Superior temporal gyrus (tissue), 1 donor: ENCODE data around the gene NR3C1.

Source experiments
- DNase-seq: peaks from one replicate; pipeline ENCODE4 v3.0.0-alpha.2; 2016; ENCODE audit errors: extremely low spot score

The NR3C1 gene

DNA sequence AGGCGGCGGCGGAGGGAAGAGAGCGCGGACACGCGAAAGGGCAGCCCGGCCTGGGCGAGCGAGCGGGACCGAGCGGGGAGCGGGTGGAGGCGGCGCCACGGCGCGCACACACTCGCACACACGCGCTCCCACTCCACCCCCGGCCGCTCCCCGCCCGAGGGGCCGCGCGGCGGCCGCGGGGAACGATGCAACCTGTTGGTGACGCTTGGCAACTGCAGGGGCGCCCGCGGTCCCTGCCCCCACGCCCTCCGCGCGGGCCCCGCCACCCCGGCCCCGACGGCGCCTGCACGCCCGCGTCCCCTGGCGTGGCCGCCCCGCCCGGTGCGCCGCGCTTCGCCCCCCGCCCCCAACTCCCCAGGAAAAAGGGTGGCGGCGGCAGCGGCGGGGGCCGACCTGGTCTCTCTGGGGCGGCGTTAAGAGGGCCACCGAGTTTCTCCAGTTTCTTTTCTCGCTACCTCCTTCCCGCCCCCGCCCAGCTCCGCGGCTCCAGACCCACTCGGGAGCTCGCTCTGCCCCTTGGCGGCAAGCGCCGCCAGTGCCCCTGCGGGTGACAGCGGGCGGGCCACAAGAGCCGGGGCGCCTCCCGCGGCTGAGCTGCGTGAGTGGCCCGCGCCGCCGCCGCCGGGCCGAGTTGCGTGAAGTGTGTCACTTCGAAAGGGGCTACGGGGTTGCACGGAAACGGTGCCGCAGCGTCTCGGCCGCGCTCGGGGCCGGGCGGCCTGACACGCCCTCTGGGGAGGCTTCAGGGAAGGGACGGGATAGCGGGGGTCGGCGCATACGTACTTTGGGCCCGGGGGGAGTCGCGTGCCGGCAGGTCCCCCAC is at the start of gene NR3C1:
Gene NR3C1 (minus strand): TSS at position 94 of the 823 bp plus-strand sequence. CDS start 2,847 bp downstream, outside the sequence.
- DNase-seq = peak; percentile 87

DNA sequence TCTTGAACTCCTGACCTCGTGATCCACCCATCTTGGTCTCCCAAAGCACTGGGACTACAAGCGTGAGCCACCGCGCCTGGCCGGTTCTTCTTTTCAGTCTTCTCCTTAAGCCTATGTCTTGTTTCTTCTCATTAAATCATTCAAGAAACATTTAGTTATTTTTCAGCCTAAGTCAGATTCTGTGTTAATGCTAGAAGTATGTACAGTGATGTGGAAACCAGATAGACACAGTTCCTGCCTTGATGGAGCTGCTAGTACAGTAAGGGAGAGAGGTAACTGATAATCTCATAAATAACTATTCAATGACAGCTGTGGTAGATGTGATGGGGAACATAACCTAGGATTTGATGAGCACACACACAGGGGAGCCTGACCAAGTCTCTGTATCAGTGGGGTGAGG is 46.3 kb upstream of the NR3C1 start:
- DNase-seq = no peak

GRCh38 chr5:143448518-143448917 is 45.0 kb upstream of the NR3C1 start:
- no peak for DNase-seq

GRCh38 chr5:143447983-143448382 is 44.5 kb upstream of the NR3C1 start:
- DNase-seq = no peak

- DNase-seq = no peak
Observed at GRCh38 chr5:143446535-143447226, 43.2 kb upstream of the NR3C1 start.

- DNase-seq = no peak
Observed at GRCh38 chr5:143445776-143446175, 42.3 kb upstream of the NR3C1 start.

DNA sequence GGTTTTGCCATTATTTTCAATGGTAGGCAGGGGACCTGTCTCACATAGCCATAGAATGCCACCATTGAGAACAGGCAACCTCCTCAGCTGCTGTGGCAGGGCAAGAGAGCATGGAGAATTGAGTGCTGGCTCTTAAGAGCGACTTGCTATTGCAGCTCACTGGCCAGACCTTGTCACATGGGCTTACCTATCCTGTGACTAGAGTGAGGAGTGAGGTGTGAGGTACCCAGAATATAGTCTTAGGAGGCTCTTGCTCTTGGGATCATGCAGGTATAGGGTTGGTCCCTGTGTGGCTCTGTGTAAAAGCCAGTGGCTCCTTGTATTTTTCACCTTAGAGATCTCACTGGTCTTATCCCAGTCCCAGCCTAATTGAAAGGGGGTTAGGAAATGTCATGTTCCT is 39.8 kb upstream of the NR3C1 start:
- no peak for DNase-seq

DNA sequence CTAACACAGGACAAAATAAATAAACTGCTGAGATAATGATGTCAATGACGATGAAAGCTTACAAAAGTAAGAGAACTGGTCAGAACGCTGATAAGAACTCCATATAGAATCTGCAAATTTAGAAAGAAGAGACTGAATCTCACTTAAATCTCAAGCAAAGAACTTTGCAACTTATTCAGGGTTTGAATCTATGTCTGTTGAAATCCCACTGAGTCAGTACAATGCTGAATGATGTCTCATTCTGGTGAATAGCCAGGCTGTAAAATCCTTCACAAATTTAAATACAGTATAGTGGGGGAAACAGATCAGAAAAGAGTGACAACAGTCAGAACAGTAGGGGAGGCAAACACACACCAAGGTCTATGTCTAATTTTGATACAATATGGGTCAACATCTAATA is 38.9 kb upstream of the NR3C1 start:
- DNase-seq = no peak

DNA sequence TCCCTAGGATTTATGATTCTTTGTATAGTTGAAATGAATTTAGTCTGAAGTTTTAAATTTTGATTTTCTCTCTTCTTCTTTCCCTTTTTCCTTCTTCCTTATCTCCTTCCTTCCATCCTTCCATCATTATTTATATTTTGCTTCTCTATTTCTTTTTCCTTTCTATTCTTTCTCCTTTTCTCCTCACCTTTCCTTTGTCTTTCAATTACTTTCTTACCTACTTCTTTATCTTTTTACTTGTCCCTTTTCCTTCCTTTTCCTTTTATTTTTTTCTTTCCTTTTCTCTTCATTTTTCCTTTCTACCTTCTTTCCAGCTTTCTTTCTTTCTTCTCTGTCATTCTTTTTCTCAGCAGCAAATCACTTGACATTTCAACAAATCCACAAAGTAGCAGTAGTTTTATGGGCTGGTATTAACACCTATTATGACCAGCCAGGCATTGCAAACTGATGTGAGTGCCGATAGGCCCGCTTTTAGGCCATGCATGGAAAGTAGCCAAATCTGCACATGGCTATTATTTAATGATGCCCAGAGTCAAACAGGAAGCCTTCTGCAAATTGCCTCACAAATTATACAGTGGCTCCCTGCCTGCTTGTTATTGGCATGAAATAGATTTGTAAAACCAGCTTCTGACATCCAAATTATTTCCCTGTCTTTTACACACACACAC is 37.1 kb upstream of the NR3C1 start:
- DNase-seq = no peak

- no peak for DNase-seq
Observed at GRCh38 chr5:143437666-143438273, 34.3 kb upstream of the NR3C1 start.

GRCh38 chr5:143436871-143437270 is 33.4 kb upstream of the NR3C1 start:
- DNase-seq = no peak

DNA sequence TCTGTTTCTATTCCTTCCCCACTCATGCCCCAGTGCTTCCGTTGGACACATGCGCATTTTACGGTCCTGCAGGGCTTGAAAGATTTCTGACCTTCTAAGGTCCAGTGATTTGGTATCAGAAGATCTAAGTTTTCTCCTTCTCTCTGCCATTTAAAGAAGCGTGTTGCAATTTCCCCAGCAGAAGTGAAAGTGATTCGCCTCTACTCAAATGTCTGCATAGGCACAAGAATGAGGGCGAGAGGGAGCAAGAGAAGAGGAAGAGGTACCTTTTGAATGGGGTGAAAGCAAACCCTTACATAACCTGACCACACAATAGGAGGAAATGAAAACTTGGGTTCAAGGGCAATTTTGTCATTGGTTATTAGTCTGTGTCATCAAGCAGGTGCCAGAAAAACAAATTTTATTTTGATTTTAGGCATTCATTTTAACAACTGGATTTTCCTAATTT is 31.7 kb upstream of the NR3C1 start:
- DNase-seq = peak; percentile 46

DNA sequence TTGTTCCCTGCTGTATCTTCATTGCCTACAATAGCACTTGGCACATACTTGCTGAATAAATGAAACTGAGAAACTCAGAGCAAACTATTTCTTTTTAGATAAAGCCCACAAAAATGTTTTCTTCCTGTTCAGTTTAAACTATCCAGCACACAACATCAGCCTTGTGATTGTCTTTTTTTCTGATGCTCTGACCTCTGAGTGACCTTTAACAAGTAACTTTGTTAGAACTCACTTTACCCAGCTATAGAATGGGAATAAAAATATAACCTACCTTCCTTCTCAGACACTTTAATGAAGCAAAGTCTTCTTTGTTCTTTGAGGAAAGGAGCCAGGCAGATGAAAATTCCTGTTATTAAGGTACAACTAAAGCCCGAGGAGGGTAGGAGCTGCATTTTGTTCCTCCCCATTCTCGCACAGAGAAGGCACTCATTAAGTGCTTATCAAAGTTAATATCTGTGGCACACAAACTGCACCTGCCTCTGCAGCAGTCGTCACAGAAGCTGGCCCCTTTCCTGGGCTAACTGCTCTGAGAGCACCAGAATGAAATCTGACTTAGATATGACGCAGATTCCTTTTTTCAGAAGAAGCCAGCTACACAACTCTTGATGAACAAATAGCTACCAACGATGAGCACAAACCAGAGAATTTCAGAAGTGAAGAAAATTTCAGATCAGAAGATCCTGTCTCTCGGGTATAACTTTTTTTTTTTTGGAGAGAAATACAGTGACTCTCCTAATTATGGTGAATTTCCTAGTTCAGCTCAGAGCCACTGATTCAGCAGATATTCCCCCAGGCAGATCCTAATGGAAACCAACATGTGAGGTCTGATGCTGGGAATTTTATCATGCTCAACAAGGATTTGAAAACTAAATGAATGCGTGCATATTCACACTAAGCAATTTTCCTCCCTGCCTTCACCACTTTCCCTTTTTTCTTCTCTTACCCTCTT is 31.0 kb upstream of the NR3C1 start:
- DNase-seq = peak; percentile 27

DNA sequence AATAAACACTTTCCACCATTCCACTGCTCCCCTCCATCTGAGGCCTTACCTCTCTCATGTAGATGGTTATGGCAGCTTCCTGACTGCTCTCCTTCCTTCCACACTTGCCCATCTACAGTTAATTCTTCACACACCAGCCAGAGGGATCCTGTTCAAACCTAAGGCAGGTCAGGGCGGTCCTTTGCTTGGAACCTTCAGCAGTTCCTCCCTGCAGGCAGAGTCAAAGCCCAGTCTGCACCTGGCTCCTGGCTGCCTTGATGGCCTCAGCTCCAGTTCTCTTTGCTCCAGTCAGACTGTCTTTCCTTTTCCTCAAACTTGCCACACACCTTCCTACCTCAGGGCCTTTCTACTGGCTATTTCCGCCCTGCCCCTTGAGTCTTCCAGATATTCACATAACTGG is 30.2 kb upstream of the NR3C1 start:
- DNase-seq = no peak

- DNase-seq = no peak
Observed at GRCh38 chr5:143432658-143433239, 29.3 kb upstream of the NR3C1 start.

GRCh38 chr5:143431789-143432188 is 28.3 kb upstream of the NR3C1 start:
- DNase-seq = no peak

DNA sequence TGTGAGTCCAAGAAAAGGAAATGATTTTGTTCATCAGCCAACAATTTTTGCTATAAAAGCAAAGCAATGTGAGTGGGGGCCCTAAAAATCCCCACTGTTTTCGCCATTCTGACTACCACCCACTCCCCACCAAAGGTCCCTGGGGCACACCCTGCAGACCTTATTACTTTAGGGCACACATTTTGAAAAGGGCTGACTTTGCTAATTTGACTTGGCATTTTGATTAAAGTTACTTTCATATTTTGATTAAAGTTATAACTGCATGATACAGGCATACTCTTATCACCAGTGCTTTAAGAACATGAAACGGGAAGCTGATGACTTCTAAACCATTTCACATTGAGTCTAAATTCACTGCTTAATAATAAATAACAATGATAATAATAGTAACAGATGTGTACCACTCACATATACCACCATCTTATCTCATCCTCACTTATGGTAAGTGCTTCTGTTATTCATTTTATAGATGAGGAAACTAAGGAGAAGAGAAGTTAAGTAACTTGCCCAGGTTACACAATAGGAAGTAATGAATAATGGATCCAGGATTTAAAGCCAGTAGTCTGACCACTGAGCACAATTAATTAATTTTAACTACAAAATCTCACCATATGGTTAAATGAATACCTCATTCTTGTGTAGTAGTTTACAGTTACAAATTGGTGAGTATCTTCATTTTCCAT is 25.4 kb upstream of the NR3C1 start:
- DNase-seq = no peak

DNA sequence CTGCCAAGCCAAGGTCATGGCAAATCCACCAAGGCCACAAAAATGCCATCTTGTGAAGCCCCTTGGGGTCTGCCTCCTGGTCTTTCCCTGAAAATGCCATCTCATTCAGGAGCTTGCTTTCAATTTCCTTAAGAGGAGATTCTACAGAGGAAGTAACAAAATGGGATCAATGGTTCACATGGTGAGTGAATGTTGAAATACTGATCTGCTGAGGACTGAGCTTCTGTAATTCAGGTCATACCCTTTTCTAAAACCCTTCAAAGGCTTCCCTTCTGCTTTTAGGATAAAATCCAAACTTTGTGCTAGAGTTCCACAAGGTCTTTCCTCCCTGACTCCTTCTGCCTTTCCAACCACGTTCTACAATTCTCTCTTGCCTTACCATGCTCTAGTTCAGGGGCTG is 24.7 kb upstream of the NR3C1 start:
- no peak for DNase-seq

GRCh38 chr5:143427122-143427735 is 23.7 kb upstream of the NR3C1 start:
- DNase-seq = no peak
